Bronchial epithelial cell (primary cell): Measurements from ENCODE around the gene AADACL2. TPM values are rescaled to one million over a fixed set of nuclear protein-coding genes. Genes with fewer than 3 reads are reported as not detected.

Experiments
- DNase-seq: peaks from one replicate; pipeline ENCODE4 v3.0.0-alpha.2; 2010; ENCODE audit warnings: low read depth
- FAIRE-seq: peaks from 2 replicates; lab custom pipeline; 2011; peaks lifted over from hg19 to GRCh38; lab: Jason Lieb, UNC
- H3K27me3 ChIP-seq: 2 replicates; pipeline ENCODE4 v1.5.1; 2011; ENCODE audit warnings: low read length; ENCODE audit not compliant: control insufficient read depth, insufficient read depth
- H3K36me3 ChIP-seq: 2 replicates; pipeline ENCODE4 v1.5.1; 2011; ENCODE audit warnings: low read length; ENCODE audit not compliant: control insufficient read depth, insufficient read depth
- H3K4me3 ChIP-seq: 2 replicates; pipeline ENCODE4 v1.5.1; 2011; ENCODE audit warnings: mild to moderate bottlenecking, low read depth, low read length, control low read depth
- total RNA-seq: library from RNA; depleted of rRNA; stranded (reverse); fragments of >200 nt; gene quantifications from 2 replicates; pipeline ENCODE4 v1.2.1, GENCODE V29; 2014
- TF ChIP-seq, protein P1 (sequence below): IDR thresholded peaks from 2 replicates; pipeline ENCODE4 v1.5.1; 2011; ENCODE audit warnings: mild to moderate bottlenecking, moderate library complexity, low read length, control low read depth, inconsistent platforms; ENCODE audit not compliant: insufficient read depth, severe bottlenecking

Gene AADACL2
- total RNA-seq, 1 donor from 2014 or later = not detected

DNA sequence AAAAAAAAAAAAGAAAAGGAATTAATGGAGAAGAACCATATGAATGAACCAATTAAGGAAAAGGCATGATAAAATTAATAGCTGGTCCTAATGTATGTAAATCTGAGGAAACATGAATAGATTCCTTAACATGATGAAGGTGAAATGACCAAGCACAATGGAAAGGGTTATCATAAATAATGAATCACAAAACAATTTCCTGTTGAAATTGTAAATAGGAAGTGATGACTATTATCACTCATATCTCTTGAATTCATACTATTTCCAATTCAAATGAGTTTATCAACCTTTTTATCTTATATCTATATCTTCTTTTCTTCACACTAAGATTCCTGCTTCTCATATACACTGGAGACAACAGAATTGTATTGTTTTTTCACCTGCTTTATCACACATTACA is 32.0 kb downstream of the AADACL2 start:
- Histone ChIP-seq H3K27me3 (no peaks in the 10 kb centered on the region), H3K36me3 (no peaks in the 10 kb centered on the region), H3K4me3 (no peak overlapping the region)
- FAIRE-seq (no peak), DNase-seq (peak; percentile 74)
- TF ChIP-seq, protein P1, sequence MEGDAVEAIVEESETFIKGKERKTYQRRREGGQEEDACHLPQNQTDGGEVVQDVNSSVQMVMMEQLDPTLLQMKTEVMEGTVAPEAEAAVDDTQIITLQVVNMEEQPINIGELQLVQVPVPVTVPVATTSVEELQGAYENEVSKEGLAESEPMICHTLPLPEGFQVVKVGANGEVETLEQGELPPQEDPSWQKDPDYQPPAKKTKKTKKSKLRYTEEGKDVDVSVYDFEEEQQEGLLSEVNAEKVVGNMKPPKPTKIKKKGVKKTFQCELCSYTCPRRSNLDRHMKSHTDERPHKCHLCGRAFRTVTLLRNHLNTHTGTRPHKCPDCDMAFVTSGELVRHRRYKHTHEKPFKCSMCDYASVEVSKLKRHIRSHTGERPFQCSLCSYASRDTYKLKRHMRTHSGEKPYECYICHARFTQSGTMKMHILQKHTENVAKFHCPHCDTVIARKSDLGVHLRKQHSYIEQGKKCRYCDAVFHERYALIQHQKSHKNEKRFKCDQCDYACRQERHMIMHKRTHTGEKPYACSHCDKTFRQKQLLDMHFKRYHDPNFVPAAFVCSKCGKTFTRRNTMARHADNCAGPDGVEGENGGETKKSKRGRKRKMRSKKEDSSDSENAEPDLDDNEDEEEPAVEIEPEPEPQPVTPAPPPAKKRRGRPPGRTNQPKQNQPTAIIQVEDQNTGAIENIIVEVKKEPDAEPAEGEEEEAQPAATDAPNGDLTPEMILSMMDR = no peak

DNA sequence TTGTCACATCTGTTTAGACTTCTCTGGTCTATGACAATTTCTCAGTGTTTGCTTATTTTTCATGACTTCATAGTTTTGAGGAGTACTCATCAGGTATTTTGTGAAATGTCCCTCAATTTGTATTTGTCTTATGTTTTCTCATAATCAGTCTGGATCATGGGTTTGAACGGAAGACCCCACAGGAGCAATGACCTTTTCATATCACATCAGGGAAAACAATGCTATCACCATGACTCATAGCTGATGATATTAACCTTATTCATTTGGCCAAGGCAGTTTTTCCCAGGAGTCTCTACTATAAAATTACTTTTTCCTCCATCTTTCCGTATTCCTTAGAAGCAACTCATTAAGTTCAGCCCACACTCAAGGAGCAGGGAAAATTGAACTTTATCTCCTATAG is 32.7 kb downstream of the AADACL2 start:
- no peaks in the 10 kb centered on the region for H3K36me3 ChIP-seq
- H3K27me3 ChIP-seq = no peaks in the 10 kb centered on the region
- peak; percentile 83 for DNase-seq
- TF ChIP-seq, protein P1 = no peak
- FAIRE-seq = no peak
- H3K4me3 ChIP-seq = no peak overlapping the region

DNA sequence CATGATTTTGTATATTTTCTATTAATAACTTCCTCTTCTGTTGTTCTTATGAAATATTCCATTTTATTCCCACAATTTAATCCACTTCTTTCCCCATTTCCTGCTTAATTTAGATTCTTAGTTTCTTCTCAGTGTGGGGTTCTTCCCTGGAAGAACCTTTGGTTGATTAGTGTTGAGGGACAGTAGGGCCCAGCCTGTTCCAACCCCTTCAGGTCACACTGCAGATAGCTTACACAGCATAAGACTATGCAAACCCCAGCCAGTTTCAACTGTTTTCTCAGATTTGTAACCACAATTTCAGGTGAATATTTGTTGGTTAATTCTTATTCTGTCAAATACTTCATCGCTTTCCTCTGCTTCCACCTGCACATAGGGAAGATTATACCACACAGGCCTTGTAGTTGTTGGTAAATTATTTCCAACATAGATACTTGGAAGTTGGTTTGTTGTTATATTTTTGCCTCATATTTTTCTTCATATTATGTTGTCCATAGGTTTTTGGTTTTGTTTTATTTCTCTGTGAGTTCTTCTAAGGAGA is 34.7 kb downstream of the AADACL2 start:
- H3K27me3 ChIP-seq = no peaks in the 10 kb centered on the region
- DNase-seq = no peak
- no peak overlapping the region for H3K4me3 ChIP-seq
- no peak for FAIRE-seq
- TF ChIP-seq, protein P1 = no peak
- no peaks in the 10 kb centered on the region for H3K36me3 ChIP-seq

DNA sequence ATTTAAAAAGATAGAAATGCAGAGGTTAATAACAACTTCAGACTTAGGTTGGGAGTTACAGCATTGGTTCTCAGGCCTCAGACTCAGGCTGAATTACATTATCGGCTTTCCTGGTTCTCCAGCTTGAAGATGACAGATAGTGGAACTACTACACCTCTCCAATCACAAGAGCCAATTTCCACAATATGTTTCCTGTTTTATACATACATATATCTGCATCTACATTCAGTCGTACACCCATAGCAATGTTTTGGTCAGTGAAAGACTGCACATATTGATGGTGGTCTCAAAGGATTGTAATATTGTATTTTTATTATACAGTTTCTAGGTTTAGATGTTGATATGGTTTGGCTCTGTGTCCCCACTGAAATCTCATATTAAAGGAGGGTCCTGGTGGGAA is 35.4 kb downstream of the AADACL2 start:
- FAIRE-seq (no peak), DNase-seq (no peak)
- TF ChIP-seq, protein P1 = no peak
- no peaks in the 10 kb centered on the region for H3K27me3 ChIP-seq
- H3K36me3 ChIP-seq = no peaks in the 10 kb centered on the region
- no peak overlapping the region for H3K4me3 ChIP-seq

DNA sequence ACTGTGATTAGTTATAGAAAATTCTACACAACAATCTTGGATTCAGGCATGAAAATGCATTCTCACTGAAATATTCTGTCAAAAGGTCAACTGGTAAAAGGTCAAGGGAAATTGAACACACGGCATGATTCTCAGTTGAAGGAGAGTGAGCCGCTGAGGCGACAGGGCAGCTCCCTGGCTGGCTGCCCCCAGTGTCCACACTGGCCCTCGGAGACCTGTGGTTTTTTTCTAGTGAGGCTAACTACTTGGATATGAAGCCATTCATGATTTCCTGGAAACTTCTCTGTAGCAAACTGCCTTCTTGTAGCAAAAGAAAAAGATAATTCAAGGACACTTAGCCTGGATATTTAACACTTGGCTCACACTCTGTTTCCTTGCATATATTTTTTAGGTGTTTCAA is 37.2 kb downstream of the AADACL2 start:
- H3K36me3 ChIP-seq = no peaks in the 10 kb centered on the region
- peak overlapping the region; percentile 17 for H3K4me3 ChIP-seq
- TF ChIP-seq, protein P1 = no peak
- DNase-seq = peak; percentile 22
- FAIRE-seq = no peak
- H3K27me3 ChIP-seq = no peaks in the 10 kb centered on the region
